ENCODE measurements around the gene PDE4D. TPM values are rescaled to one million over a fixed set of nuclear protein-coding genes. Genes with fewer than 3 reads are reported as not detected.
A peak's percentile ranks its signal among the peaks of the same experiment; 100 is the strongest.

The PDE4D gene
- 11.6 and 17.8 TPM in 2 replicates for total RNA-seq (2022)
- Bru-seq, nascent RNA: percentile 63 among the genes with signal in this experiment
- BruChase-seq, experiment 1, labeled RNA remaining after a 6-hour chase: percentile 52 among the genes with signal in this experiment
- BruChase-seq, experiment 2, labeled RNA remaining after a 2-hour chase: percentile 51 among the genes with signal in this experiment
- long read RNA-seq, partial matches to known transcripts: 1 of 7 reads
- long read RNA-seq, other reads (novel, unspliced or antisense): 6 of 7 reads

DNA sequence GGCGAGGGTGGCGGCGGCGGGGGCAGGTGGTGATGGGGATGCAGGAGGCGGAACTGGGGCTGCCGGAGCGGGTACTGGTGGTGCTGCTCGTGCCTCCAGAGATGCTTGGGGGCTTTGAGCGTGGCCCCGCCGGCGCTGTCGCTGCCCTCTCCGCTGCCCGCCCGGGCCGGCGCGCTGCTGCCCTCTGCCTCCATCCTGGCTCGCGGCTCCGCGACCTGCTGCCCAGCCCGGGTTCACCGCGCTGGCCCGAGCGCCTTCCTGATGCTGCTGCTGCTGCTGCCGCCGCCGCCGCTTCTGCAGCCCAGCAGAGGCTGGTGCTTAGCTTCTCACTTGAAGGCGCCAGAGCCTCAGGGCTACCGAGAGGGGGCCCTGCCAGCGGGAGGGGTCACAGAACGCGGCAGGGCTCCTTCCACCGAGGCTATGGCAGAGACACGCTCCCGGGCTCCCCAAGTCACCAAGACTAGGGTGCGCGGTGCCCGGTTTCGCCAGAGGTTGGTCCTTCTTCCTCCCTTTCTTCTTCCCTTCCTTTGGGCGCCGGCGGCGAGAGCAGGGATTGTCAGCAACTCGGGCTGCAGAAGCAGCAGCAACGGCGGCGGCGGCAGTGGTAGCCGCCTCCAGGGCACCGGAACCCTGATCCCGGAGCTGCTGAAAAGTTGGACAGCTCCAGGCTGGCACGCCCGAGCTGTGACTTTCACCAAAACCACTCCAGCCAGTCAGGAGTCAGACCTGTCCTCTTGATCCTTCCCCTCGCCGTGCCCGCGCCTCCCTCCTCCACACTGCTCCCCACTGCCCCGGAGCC lies at the start of gene PDE4D:
PDE4D (minus strand) TSS at position 298 of the 799 bp plus-strand sequence.
- Mint-ChIP-seq H3K9me3 (ENCODE audit: low read depth, unreplicated experiment) (no peaks in the 10 kb centered on the region), H3K27ac (ENCODE audit: unreplicated experiment) (no peak within 1 kb of the TSS), H3K27me3 (ENCODE audit: unreplicated experiment) (peaks cover 80% of the 10 kb centered on the region), H3K4me1 (ENCODE audit: low read depth, unreplicated experiment) (no peaks in the 10 kb centered on the region), H3K36me3 (ENCODE audit: insufficient read depth, unreplicated experiment) (no peaks in the 10 kb centered on the region), H3K4me3 (ENCODE audit: low read depth, unreplicated experiment) (peak within 1 kb of the TSS; percentile 63)
- CTCF ChIA-PET: interaction anchor here (0.5 to 0.7 kb wide), 2 partner anchors 16 to 382 kb away, joined by 4 read pairs; no protein-coding TSS in a partner anchor
- intact Hi-C loops (cut with micrococcal nuclease; ENCODE audit: unreplicated experiment): no loop called here
- TF ChIP-seq, protein P1, sequence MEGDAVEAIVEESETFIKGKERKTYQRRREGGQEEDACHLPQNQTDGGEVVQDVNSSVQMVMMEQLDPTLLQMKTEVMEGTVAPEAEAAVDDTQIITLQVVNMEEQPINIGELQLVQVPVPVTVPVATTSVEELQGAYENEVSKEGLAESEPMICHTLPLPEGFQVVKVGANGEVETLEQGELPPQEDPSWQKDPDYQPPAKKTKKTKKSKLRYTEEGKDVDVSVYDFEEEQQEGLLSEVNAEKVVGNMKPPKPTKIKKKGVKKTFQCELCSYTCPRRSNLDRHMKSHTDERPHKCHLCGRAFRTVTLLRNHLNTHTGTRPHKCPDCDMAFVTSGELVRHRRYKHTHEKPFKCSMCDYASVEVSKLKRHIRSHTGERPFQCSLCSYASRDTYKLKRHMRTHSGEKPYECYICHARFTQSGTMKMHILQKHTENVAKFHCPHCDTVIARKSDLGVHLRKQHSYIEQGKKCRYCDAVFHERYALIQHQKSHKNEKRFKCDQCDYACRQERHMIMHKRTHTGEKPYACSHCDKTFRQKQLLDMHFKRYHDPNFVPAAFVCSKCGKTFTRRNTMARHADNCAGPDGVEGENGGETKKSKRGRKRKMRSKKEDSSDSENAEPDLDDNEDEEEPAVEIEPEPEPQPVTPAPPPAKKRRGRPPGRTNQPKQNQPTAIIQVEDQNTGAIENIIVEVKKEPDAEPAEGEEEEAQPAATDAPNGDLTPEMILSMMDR (IDR thresholded peaks at IDR 0.05; ENCODE audit: unreplicated experiment): no peak
- peak; percentile 73 for DNase-seq
- no TSS peak for BruUV-seq (replicated peaks)

- TF ChIP-seq, protein P1 (IDR thresholded peaks at IDR 0.05; ENCODE audit: unreplicated experiment): no peak
- Mint-ChIP-seq H3K36me3 (ENCODE audit: insufficient read depth, unreplicated experiment) (no peaks in the 10 kb centered on the region), H3K4me3 (ENCODE audit: low read depth, unreplicated experiment) (no peak overlapping the region), H3K4me1 (ENCODE audit: low read depth, unreplicated experiment) (no peaks in the 10 kb centered on the region), H3K27me3 (ENCODE audit: unreplicated experiment) (peaks cover 11% of the 10 kb centered on the region), H3K9me3 (ENCODE audit: low read depth, unreplicated experiment) (no peaks in the 10 kb centered on the region), H3K27ac (ENCODE audit: unreplicated experiment) (no peak overlapping the region)
- intact Hi-C loops (cut with micrococcal nuclease; ENCODE audit: unreplicated experiment): no loop called here
- CTCF ChIA-PET: no interaction called here
- no TSS peak for BruUV-seq (replicated peaks)
- no peak for DNase-seq
Measured at GRCh38 chr5:59937633-59938032, 44.1 kb upstream of the PDE4D start.

DNA sequence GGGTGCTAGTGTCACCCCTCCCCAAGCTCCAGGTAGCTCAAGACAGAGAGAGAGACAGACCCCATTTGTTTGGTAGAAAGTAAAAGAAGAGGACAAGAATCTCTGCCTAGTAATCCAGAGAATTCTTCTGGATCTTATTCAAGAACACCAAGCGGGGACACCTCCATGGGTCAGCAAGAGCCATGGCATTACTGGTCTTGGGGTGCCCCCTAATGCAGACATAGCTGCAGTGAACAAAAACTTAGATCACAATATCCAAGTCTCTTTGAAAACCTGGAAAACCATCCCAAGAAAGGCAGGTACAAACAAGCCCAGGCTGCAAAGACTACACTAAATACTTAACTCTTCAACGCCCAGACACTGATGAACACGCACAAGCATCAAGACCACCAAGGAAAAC lies 29.9 kb upstream of the PDE4D start:
- Mint-ChIP-seq H3K4me1 (ENCODE audit: low read depth, unreplicated experiment) (no peaks in the 10 kb centered on the region), H3K36me3 (ENCODE audit: insufficient read depth, unreplicated experiment) (no peaks in the 10 kb centered on the region), H3K4me3 (ENCODE audit: low read depth, unreplicated experiment) (no peak overlapping the region), H3K27ac (ENCODE audit: unreplicated experiment) (no peak overlapping the region), H3K9me3 (ENCODE audit: low read depth, unreplicated experiment) (no peaks in the 10 kb centered on the region), H3K27me3 (ENCODE audit: unreplicated experiment) (peaks cover 25% of the 10 kb centered on the region)
- intact Hi-C loops (cut with micrococcal nuclease; ENCODE audit: unreplicated experiment): loop anchor here (1.0 kb wide), 1 partner anchor 110 kb away; no protein-coding TSS in a partner anchor
- peak; percentile 9 for DNase-seq
- BruUV-seq (replicated peaks): no TSS peak
- TF ChIP-seq, protein P1 (IDR thresholded peaks at IDR 0.05; ENCODE audit: unreplicated experiment): no peak
- CTCF ChIA-PET: no interaction called here

GRCh38 chr5:59922220-59922619 lies 28.7 kb upstream of the PDE4D start:
- TF ChIP-seq, protein P1 (IDR thresholded peaks at IDR 0.05; ENCODE audit: unreplicated experiment): no peak
- Mint-ChIP-seq H3K4me1 (ENCODE audit: low read depth, unreplicated experiment) (no peaks in the 10 kb centered on the region), H3K27me3 (ENCODE audit: unreplicated experiment) (peaks cover 25% of the 10 kb centered on the region), H3K4me3 (ENCODE audit: low read depth, unreplicated experiment) (no peak overlapping the region), H3K9me3 (ENCODE audit: low read depth, unreplicated experiment) (no peaks in the 10 kb centered on the region), H3K27ac (ENCODE audit: unreplicated experiment) (no peak overlapping the region), H3K36me3 (ENCODE audit: insufficient read depth, unreplicated experiment) (no peaks in the 10 kb centered on the region)
- DNase-seq: no peak
- BruUV-seq (replicated peaks): no TSS peak
- intact Hi-C loops (cut with micrococcal nuclease; ENCODE audit: unreplicated experiment): no loop called here
- CTCF ChIA-PET: no interaction called here

Measured in Calu3 (cell line).